Calu3 (cell line): ENCODE data around the gene PODN. TPM values are rescaled to one million over a fixed set of nuclear protein-coding genes. Genes with fewer than 3 reads are reported as not detected.
A peak's percentile ranks its signal among the peaks of the same experiment; 100 is the strongest.

Experiments used
- BruUV-seq: library from RNA; stranded (reverse); fragments of 400-500 nt; replicated peaks from 2 replicates; lab custom pipeline; 2021; lab: Mats Ljungman, UMichigan
- CTCF ChIA-PET: fragments of 300-600 bp; sonication (Branson Sonifier 250); formaldehyde crosslinking; loops from one replicate; lab custom pipeline; 2022; ENCODE audit warnings: antibody characterized with exemption; lab: Charles Lee
- DNase-seq: peaks from one replicate; pipeline ENCODE4 v3.0.0; 2022
- H3K27ac Mint-ChIP-seq: one replicate; pipeline ENCODE4 v1.8.0; 2022; ENCODE audit warnings: mixed read lengths; ENCODE audit not compliant: unreplicated experiment
- H3K27me3 Mint-ChIP-seq: one replicate; pipeline ENCODE4 v1.8.0; 2022; ENCODE audit warnings: mixed read lengths; ENCODE audit not compliant: unreplicated experiment
- H3K36me3 Mint-ChIP-seq: one replicate; pipeline ENCODE4 v1.8.0; 2022; ENCODE audit warnings: mild to moderate bottlenecking, moderate library complexity, mixed read lengths; ENCODE audit not compliant: insufficient read depth, unreplicated experiment
- H3K4me1 Mint-ChIP-seq: one replicate; pipeline ENCODE4 v1.8.0; 2022; ENCODE audit warnings: mild to moderate bottlenecking, low read depth, mixed read lengths; ENCODE audit not compliant: unreplicated experiment
- H3K4me3 Mint-ChIP-seq: one replicate; pipeline ENCODE4 v1.8.0; 2022; ENCODE audit warnings: mild to moderate bottlenecking, low read depth, moderate library complexity, mixed read lengths; ENCODE audit not compliant: unreplicated experiment
- H3K9me3 Mint-ChIP-seq: one replicate; pipeline ENCODE4 v1.8.0; 2022; ENCODE audit warnings: low read depth, mixed read lengths; ENCODE audit not compliant: unreplicated experiment
- intact Hi-C: fragments of 100-400 bp; cut with micrococcal nuclease; formaldehyde crosslinking; loops from one replicate; pipeline ENCODE4 v1.10.0; 2022; ENCODE audit not compliant: unreplicated experiment
- total RNA-seq: library from RNA; stranded (reverse); gene quantifications from 2 replicates; pipeline ENCODE4 v1.2.3, GENCODE V29; 2022
- TF ChIP-seq, protein P1 (sequence below): fragments of 200-600 bp; IDR thresholded peaks from one replicate; pipeline ENCODE4 v1.8.0; 2022; ENCODE audit warnings: antibody characterized with exemption; ENCODE audit not compliant: unreplicated experiment

Gene PODN
- total RNA-seq, 1 experiment from 2014 or later = not detected

DNA sequence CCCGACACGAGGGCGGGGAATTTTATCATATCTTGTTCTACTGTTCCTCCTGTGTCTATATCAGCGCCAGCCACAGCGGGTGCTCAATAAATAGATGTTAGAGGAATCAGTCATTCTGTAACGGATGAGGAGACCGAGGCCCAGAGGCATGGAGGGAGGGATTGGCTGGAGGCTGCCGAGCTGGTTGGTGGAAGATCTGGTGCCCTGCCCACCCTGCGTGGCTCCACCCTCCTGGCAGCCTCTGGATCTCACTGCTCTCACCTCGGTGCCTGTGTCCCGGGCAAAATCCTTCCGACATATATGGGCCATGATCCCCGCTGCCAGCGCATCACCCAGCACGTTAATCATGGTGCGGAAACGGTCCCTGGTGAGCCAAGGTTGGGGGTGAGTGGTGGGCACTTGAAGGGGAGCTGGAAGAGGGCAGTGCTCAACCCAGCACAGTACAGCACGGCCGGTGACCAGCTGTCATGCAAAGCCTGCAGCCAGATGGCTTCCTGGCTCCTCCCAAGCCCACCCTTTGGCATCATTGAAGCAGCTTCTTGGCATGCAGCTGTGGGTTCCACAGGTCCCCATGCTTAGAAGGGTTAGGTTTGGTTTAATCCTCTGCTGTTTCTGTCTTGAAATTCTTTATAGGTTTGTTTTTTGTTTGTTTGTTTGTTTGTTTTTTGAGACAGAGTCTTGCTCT is 26.7 kb downstream of the PODN start:
- Mint-ChIP-seq H3K9me3 (no peaks in the 10 kb centered on the region), H3K27ac (no peak overlapping the region), H3K4me1 (peaks cover 15% of the 10 kb centered on the region), H3K27me3 (peaks cover 14% of the 10 kb centered on the region), H3K36me3 (peaks cover 5% of the 10 kb centered on the region), H3K4me3 (no peak overlapping the region)
- BruUV-seq = no TSS peak
- intact Hi-C loops = no loop called here
- CTCF ChIA-PET = interaction anchor here (1.0 kb wide), 1 partner anchor 35 kb away, joined by 3 read pairs; no protein-coding TSS in a partner anchor
- TF ChIP-seq, protein P1, sequence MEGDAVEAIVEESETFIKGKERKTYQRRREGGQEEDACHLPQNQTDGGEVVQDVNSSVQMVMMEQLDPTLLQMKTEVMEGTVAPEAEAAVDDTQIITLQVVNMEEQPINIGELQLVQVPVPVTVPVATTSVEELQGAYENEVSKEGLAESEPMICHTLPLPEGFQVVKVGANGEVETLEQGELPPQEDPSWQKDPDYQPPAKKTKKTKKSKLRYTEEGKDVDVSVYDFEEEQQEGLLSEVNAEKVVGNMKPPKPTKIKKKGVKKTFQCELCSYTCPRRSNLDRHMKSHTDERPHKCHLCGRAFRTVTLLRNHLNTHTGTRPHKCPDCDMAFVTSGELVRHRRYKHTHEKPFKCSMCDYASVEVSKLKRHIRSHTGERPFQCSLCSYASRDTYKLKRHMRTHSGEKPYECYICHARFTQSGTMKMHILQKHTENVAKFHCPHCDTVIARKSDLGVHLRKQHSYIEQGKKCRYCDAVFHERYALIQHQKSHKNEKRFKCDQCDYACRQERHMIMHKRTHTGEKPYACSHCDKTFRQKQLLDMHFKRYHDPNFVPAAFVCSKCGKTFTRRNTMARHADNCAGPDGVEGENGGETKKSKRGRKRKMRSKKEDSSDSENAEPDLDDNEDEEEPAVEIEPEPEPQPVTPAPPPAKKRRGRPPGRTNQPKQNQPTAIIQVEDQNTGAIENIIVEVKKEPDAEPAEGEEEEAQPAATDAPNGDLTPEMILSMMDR = no peak
- no peak for DNase-seq

DNA sequence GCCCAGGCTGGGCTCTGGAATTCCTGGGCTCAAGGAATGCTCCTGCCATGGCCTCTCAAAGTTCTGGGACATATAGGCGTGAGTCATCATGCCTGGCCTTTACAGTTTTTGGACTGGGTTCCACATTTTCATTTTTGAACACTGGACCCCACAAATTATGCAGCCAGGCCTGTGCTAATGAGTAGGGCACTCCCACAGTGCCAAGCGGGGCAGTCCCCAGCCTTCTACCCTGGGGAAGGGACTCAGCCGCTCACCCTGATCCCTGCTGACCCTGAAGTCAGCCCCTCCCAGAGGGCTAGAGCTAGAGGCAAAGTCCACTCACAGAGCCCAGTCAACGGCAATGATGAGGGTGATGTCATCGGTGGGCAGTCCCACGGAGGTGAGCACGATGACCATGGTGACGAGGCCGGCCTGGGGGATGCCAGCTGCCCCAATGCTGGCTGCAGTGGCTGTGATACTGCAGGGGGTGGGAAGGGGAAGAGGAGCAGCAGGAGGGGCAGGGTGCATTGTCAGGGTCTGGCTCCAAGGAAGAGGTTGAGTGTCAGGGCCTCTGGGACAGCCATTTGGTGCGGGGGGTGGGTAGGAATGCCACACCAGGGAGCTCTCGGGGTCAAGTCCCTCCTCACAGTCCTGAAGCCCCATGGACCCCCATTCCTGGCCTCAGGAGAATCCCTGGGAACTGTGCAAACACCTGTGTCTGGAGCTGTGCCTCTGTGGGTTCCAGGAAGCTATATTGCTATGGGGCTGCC is 27.6 kb downstream of the PODN start:
- peaks cover 5% of the 10 kb centered on the region for H3K36me3 Mint-ChIP-seq
- CTCF ChIA-PET = interaction anchor here (1.0 kb wide), 1 partner anchor 36 kb away, joined by 3 read pairs; no protein-coding TSS in a partner anchor
- DNase-seq = peak; percentile 42
- no peak overlapping the region for H3K27ac Mint-ChIP-seq
- H3K4me3 Mint-ChIP-seq = no peak overlapping the region
- no TSS peak for BruUV-seq
- H3K27me3 Mint-ChIP-seq = peaks cover 13% of the 10 kb centered on the region
- TF ChIP-seq, protein P1 = no peak
- H3K4me1 Mint-ChIP-seq = peaks cover 6% of the 10 kb centered on the region
- intact Hi-C loops = no loop called here
- H3K9me3 Mint-ChIP-seq = no peaks in the 10 kb centered on the region

DNA sequence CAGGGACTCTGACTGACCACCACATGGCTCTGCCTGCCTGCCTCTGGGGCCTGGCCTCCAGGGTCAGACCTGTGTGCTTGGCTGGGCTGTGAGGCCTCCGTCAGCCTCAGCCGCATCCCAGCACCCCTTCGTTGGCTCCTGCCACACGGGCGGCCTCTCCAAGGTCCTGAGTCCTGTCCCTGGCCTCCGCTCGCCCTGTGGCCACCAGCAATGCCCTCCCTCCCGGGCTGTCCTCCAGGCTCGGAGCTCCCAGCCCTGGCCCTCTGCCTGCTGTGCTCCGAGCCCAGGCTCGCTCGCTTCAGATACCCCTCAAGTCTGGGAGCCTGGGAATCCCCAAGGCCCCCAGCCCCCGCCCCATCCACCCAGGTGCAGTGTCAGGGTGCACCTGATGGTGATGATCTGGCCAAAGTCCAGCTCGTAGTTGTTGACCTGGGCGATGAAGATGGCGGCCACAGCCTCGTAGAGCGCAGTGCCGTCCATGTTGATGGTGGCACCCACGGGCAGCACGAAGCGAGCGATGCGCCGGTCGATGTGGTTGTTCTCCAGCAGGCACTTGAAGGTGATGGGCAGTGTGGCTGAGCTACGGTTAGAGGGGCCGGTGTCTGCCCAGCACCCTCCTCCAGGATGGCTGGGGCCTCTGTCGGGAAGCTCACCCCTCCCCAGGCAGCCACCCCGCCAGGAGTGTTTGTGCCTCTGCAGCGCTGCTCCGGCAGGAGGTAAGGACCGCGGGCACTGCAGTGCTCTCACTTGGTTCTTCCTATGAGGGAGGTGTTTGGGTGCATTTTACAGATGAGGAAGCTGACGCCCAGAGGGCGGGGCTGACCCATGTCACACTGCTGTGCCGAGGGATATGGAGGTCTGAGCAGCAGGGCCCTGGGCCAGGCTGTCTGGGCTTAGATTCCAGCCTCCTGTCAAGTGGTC is 28.5 kb downstream of the PODN start:
- Mint-ChIP-seq H3K4me3 (no peak overlapping the region), H3K36me3 (peaks cover 5% of the 10 kb centered on the region), H3K9me3 (no peaks in the 10 kb centered on the region), H3K4me1 (no peaks in the 10 kb centered on the region), H3K27ac (no peak overlapping the region), H3K27me3 (peaks cover 13% of the 10 kb centered on the region)
- intact Hi-C loops = no loop called here
- no TSS peak for BruUV-seq
- CTCF ChIA-PET = interaction anchor here (1.0 kb wide), 1 partner anchor 36 kb away, joined by 3 read pairs; no protein-coding TSS in a partner anchor
- TF ChIP-seq, protein P1 = no peak
- no peak for DNase-seq
